ENCODE measurements around the gene NCKAP5L. TPM values are rescaled to one million over a fixed set of nuclear protein-coding genes. Genes with fewer than 3 reads are reported as not detected.
A peak's percentile ranks its signal among the peaks of the same experiment; 100 is the strongest.

The NCKAP5L gene
- total and polyA plus RNA-seq, 2 experiments from 2014 or later = 10.2 to 37.0 TPM

DNA sequence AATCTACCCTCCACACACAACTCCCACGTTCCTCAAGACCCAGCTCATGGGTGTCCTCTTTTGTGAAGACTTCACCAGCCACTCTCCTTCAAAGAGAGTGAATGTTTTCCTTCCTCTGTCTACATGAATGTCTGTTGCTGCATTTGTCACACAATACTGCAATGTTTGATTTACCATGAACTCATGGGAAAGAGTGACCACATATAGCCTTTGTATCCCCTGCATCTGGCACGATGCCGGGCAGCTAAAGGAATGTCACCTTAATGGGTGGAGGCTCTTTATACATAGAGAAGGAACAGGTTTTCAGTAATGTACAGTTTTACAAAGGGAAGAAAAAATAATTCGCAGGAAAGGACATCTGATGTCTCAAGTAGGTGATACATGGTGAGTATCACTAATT is 26.8 kb upstream of the NCKAP5L start (continued):
- TF ChIP-seq EZH2 (IDR thresholded peaks at IDR 0.05; ENCODE audit: low read depth, unreplicated experiment) = no peak

DNA sequence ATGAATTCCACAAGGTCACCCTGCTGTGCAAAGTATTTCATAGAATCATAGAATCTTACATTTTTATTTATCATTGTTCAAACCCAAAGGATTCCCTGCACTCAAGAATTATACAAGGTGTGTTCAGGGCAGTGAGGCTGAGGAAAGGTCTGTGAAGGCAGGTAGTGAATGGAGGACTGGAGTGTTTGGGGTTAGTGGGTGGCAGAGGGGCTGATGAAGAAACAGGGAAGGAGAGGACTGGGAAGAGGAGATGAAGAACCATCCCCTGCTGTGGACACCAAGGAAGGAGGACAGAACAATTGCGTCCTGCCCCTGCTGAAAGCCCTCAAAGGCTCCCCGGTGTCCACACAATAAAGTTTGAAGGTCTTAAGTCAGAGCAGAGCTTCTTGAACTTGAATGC is 25.5 kb upstream of the NCKAP5L start:
- peak; percentile 74 for ATAC-seq
- Histone ChIP-seq H3K9me2 (ENCODE audit: insufficient read depth) (0 out of 2 replicates have a peak, but pooled peaks cover 4% of the 10 kb centered on the region), H3K4me3 (no peak overlapping the region), H4K20me1 (replicated peaks; ENCODE audit: insufficient read depth) (no peaks in the 10 kb centered on the region), H3K36me3 (ENCODE audit: insufficient read depth) (no peaks in the 10 kb centered on the region), H3K27me3 (ENCODE audit: insufficient read depth) (no peaks in the 10 kb centered on the region), H3K79me2 (replicated peaks; ENCODE audit: insufficient read depth) (no peaks in the 10 kb centered on the region), H3K4me2 (no peak overlapping the region), H3K27ac (ENCODE audit: low read depth) (no peak overlapping the region), H3F3A (replicated peaks; ENCODE audit: low read depth) (no peaks in the 10 kb centered on the region), H3K4me1 (ENCODE audit: insufficient read depth) (no peaks in the 10 kb centered on the region), H2AFZ (0 out of 2 replicates have a peak overlapping the region, but pooled peaks have one; percentile 10)
- TF ChIP-seq NANOG (IDR thresholded peaks at IDR 0.05; ENCODE audit: borderline replicate concordance) (no peak), STAT1 (IDR thresholded peaks at IDR 0.05; ENCODE audit: unreplicated experiment) (no peak), EZH2 (IDR thresholded peaks at IDR 0.05; ENCODE audit: low read depth, unreplicated experiment) (no peak), JUNB (IDR thresholded peaks at IDR 0.05; ENCODE audit: unreplicated experiment) (no peak), POLR2AphosphoS5 (IDR thresholded peaks at IDR 0.05; ENCODE audit: low read depth) (no peak), ZNF114 (CRISPR knock-in tag; IDR thresholded peaks at IDR 0.05) (no peak), CREB1 (CRISPR knock-in tag; IDR thresholded peaks at IDR 0.05; ENCODE audit: low read depth) (no peak), ZNF331 (CRISPR knock-in tag; IDR thresholded peaks at IDR 0.05; ENCODE audit: low read depth) (no peak), EZH2phosphoT487 (IDR thresholded peaks at IDR 0.05; ENCODE audit: unreplicated experiment) (no peak)
- TF ChIP-seq, protein P1, sequence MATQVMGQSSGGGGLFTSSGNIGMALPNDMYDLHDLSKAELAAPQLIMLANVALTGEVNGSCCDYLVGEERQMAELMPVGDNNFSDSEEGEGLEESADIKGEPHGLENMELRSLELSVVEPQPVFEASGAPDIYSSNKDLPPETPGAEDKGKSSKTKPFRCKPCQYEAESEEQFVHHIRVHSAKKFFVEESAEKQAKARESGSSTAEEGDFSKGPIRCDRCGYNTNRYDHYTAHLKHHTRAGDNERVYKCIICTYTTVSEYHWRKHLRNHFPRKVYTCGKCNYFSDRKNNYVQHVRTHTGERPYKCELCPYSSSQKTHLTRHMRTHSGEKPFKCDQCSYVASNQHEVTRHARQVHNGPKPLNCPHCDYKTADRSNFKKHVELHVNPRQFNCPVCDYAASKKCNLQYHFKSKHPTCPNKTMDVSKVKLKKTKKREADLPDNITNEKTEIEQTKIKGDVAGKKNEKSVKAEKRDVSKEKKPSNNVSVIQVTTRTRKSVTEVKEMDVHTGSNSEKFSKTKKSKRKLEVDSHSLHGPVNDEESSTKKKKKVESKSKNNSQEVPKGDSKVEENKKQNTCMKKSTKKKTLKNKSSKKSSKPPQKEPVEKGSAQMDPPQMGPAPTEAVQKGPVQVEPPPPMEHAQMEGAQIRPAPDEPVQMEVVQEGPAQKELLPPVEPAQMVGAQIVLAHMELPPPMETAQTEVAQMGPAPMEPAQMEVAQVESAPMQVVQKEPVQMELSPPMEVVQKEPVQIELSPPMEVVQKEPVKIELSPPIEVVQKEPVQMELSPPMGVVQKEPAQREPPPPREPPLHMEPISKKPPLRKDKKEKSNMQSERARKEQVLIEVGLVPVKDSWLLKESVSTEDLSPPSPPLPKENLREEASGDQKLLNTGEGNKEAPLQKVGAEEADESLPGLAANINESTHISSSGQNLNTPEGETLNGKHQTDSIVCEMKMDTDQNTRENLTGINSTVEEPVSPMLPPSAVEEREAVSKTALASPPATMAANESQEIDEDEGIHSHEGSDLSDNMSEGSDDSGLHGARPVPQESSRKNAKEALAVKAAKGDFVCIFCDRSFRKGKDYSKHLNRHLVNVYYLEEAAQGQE (IDR thresholded peaks at IDR 0.05; ENCODE audit: unreplicated experiment) = no peak
- TF ChIP-seq, protein P2, sequence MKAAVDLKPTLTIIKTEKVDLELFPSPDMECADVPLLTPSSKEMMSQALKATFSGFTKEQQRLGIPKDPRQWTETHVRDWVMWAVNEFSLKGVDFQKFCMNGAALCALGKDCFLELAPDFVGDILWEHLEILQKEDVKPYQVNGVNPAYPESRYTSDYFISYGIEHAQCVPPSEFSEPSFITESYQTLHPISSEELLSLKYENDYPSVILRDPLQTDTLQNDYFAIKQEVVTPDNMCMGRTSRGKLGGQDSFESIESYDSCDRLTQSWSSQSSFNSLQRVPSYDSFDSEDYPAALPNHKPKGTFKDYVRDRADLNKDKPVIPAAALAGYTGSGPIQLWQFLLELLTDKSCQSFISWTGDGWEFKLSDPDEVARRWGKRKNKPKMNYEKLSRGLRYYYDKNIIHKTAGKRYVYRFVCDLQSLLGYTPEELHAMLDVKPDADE (IDR thresholded peaks at IDR 0.05) = no peak
- TF ChIP-seq, protein P3, sequence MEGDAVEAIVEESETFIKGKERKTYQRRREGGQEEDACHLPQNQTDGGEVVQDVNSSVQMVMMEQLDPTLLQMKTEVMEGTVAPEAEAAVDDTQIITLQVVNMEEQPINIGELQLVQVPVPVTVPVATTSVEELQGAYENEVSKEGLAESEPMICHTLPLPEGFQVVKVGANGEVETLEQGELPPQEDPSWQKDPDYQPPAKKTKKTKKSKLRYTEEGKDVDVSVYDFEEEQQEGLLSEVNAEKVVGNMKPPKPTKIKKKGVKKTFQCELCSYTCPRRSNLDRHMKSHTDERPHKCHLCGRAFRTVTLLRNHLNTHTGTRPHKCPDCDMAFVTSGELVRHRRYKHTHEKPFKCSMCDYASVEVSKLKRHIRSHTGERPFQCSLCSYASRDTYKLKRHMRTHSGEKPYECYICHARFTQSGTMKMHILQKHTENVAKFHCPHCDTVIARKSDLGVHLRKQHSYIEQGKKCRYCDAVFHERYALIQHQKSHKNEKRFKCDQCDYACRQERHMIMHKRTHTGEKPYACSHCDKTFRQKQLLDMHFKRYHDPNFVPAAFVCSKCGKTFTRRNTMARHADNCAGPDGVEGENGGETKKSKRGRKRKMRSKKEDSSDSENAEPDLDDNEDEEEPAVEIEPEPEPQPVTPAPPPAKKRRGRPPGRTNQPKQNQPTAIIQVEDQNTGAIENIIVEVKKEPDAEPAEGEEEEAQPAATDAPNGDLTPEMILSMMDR (conservative IDR thresholded peaks at IDR 0.05; ENCODE audit: low read depth in 2 of 2) = no peak
- TF ChIP-seq, protein P4, sequence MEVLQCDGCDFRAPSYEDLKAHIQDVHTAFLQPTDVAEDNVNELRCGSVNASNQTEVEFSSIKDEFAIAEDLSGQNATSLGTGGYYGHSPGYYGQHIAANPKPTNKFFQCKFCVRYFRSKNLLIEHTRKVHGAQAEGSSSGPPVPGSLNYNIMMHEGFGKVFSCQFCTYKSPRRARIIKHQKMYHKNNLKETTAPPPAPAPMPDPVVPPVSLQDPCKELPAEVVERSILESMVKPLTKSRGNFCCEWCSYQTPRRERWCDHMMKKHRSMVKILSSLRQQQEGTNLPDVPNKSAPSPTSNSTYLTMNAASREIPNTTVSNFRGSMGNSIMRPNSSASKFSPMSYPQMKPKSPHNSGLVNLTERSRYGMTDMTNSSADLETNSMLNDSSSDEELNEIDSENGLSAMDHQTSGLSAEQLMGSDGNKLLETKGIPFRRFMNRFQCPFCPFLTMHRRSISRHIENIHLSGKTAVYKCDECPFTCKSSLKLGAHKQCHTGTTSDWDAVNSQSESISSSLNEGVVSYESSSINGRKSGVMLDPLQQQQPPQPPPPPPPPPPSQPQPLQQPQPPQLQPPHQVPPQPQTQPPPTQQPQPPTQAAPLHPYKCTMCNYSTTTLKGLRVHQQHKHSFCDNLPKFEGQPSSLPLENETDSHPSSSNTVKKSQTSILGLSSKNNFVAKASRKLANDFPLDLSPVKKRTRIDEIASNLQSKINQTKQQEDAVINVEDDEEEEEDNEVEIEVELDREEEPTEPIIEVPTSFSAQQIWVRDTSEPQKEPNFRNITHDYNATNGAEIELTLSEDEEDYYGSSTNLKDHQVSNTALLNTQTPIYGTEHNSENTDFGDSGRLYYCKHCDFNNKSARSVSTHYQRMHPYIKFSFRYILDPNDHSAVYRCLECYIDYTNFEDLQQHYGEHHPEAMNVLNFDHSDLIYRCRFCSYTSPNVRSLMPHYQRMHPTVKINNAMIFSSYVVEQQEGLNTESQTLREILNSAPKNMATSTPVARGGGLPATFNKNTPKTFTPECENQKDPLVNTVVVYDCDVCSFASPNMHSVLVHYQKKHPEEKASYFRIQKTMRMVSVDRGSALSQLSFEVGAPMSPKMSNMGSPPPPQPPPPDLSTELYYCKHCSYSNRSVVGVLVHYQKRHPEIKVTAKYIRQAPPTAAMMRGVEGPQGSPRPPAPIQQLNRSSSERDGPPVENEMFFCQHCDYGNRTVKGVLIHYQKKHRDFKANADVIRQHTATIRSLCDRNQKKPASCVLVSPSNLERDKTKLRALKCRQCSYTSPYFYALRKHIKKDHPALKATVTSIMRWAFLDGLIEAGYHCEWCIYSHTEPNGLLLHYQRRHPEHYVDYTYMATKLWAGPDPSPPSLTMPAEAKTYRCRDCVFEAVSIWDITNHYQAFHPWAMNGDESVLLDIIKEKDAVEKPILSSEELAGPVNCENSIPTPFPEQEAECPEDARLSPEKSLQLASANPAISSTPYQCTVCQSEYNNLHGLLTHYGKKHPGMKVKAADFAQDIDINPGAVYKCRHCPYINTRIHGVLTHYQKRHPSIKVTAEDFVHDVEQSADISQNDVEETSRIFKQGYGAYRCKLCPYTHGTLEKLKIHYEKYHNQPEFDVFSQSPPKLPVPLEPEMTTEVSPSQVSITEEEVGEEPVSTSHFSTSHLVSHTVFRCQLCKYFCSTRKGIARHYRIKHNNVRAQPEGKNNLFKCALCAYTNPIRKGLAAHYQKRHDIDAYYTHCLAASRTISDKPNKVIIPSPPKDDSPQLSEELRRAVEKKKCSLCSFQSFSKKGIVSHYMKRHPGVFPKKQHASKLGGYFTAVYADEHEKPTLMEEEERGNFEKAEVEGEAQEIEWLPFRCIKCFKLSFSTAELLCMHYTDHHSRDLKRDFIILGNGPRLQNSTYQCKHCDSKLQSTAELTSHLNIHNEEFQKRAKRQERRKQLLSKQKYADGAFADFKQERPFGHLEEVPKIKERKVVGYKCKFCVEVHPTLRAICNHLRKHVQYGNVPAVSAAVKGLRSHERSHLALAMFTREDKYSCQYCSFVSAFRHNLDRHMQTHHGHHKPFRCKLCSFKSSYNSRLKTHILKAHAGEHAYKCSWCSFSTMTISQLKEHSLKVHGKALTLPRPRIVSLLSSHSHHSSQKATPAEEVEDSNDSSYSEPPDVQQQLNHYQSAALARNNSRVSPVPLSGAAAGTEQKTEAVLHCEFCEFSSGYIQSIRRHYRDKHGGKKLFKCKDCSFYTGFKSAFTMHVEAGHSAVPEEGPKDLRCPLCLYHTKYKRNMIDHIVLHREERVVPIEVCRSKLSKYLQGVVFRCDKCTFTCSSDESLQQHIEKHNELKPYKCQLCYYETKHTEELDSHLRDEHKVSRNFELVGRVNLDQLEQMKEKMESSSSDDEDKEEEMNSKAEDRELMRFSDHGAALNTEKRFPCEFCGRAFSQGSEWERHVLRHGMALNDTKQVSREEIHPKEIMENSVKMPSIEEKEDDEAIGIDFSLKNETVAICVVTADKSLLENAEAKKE (CRISPR knock-in tag; IDR thresholded peaks at IDR 0.05) = no peak
- Mint-ChIP-seq H3K27ac (no peak overlapping the region), H3K4me1 (no peaks in the 10 kb centered on the region), H3K9me3 (peaks cover 5% of the 10 kb centered on the region), H3K4me3 (no peak overlapping the region), H3K27me3 (ENCODE audit: insufficient read depth, low read depth, poor library complexity) (peaks cover 4% of the 10 kb centered on the region), H3K36me3 (ENCODE audit: low read depth) (no peaks in the 10 kb centered on the region)
- no peak for DNase-seq (ENCODE audit: low spot score)

Measured in GM23338 (cell line).